H1 (cell line): Measurements from ENCODE around the gene NUDT2. TPM values are rescaled to one million over a fixed set of nuclear protein-coding genes. Genes with fewer than 3 reads are reported as not detected.

ENCODE experiments used
- CTCF ChIA-PET: fragments of 300-600 bp; sonication (Branson Sonifier 250); formaldehyde crosslinking; loops from one replicate; lab custom pipeline; 2021; ENCODE audit not compliant: partially characterized antibody; lab: Charles Lee
- POLR2A ChIA-PET: fragments of 300-600 bp; sonication (Branson Sonifier 250); formaldehyde crosslinking; loops from one replicate; lab custom pipeline; 2021; ENCODE audit warnings: inconsistent platforms; ENCODE audit not compliant: partially characterized antibody; lab: Charles Lee
- DNase-seq, 2 experiments: peaks; one replicate each; pipeline versions ENCODE4 v3.0.0 to v3.0.0-alpha.2; 2010 to 2022; ENCODE audit warnings: low spot score in 2 of 2, low read depth in 1 of 2, mixed read lengths in 1 of 2
- FAIRE-seq: peaks from 2 replicates; lab custom pipeline; 2011; peaks lifted over from hg19 to GRCh38; lab: Jason Lieb, UNC
- H2AFZ ChIP-seq: 2 replicates; pipeline ENCODE4 v1.8.1; 2012; ENCODE audit warnings: low read length, inconsistent platforms
- H2AK5ac ChIP-seq: 2 replicates; pipeline ENCODE4 v1.6.1; 2013; ENCODE audit warnings: low read depth, low read length
- H2BK120ac ChIP-seq: replicated peaks from 2 replicates; pipeline ENCODE3; 2013; ENCODE audit warnings: low read depth, low read length, inconsistent platforms
- H2BK12ac ChIP-seq: 2 replicates; pipeline ENCODE4 v1.6.1; 2013; ENCODE audit warnings: low read depth, low read length
- H2BK15ac ChIP-seq: 2 replicates; pipeline ENCODE4 v1.6.1; 2013; ENCODE audit warnings: low read length
- H2BK20ac ChIP-seq: 2 replicates; pipeline ENCODE4 v1.6.1; 2013; ENCODE audit warnings: low read length
- H2BK5ac ChIP-seq: 2 replicates; pipeline ENCODE4 v1.6.1; 2013; ENCODE audit warnings: low read depth, low read length
- H3K14ac ChIP-seq: 2 replicates; pipeline ENCODE4 v1.6.1; 2013; ENCODE audit warnings: inconsistent platforms; ENCODE audit not compliant: insufficient read length
- H3K18ac ChIP-seq: 2 replicates; pipeline ENCODE4 v1.6.1; 2013; ENCODE audit warnings: low read length; ENCODE audit errors: extremely low read depth
- H3K23ac ChIP-seq: 2 replicates; pipeline ENCODE4 v1.6.1; 2013; ENCODE audit warnings: inconsistent platforms; ENCODE audit not compliant: insufficient read length
- H3K23me2 ChIP-seq: 2 replicates; pipeline ENCODE4 v1.6.1; 2013; ENCODE audit warnings: low read depth, low read length
- H3K27ac ChIP-seq: 2 replicates; pipeline ENCODE4 v1.6.1; 2011; ENCODE audit warnings: low read depth, low read length, inconsistent platforms
- H3K27me3 ChIP-seq, 4 experiments: replicated peaks in 1 of 4; 1 replicate in 1 of 4; 2 replicates in 3 of 4; pipeline versions ENCODE4 v1.6.1 to v1.8.1; 2011 to 2013; ENCODE audit warnings: low read length in 3 of 4, mild to moderate bottlenecking in 3 of 4, inconsistent platforms in 2 of 4, mixed read lengths in 2 of 4, moderate library complexity in 1 of 4; ENCODE audit not compliant: control insufficient read depth in 3 of 4, insufficient read depth in 3 of 4; ENCODE audit errors: extremely low read depth in 1 of 4
- H3K36me3 ChIP-seq, 4 experiments: 2 replicates each; pipeline versions ENCODE4 v1.6.1 to v1.8.1; 2011 to 2013; ENCODE audit warnings: mild to moderate bottlenecking in 4 of 4, low read length in 3 of 4, moderate library complexity in 2 of 4, control low read depth in 1 of 4, inconsistent platforms in 1 of 4; ENCODE audit not compliant: insufficient read depth in 4 of 4, control insufficient read depth in 2 of 4
- H3K4ac ChIP-seq: replicated peaks from 2 replicates; pipeline ENCODE3; 2013; ENCODE audit warnings: low read length, low read depth, mixed read lengths, inconsistent platforms; ENCODE audit not compliant: insufficient read length
- H3K4me1 ChIP-seq, 4 experiments: replicated peaks in 1 of 4; 1 replicate in 1 of 4; 2 replicates in 3 of 4; pipeline versions ENCODE4 v1.6.1 to v1.8.1; 2011 to 2013; ENCODE audit warnings: low read length in 3 of 4, inconsistent platforms in 2 of 4, mixed read lengths in 1 of 4; ENCODE audit not compliant: insufficient read depth in 4 of 4, control insufficient read depth in 3 of 4
- H3K4me2 ChIP-seq, 2 experiments: 2 replicates each; pipeline versions ENCODE4 v1.6.1 to v1.8.1; 2011 to 2013; ENCODE audit warnings: low read depth in 2 of 2, low read length in 2 of 2, control low read depth in 1 of 2, inconsistent platforms in 1 of 2, mild to moderate bottlenecking in 1 of 2; ENCODE audit not compliant: insufficient read depth in 1 of 2
- H3K4me3 ChIP-seq, 4 experiments: fragments of 200-600, 300-600 bp in 1 of 4; sonication (generic), shearing (Covaris generic), sonication (Bioruptor Twin) in 1 of 4; 2 replicates each; pipeline versions ENCODE4 v1.5.1 to v1.8.1; 2011 to 2016; ENCODE audit warnings: low read length in 4 of 4, low read depth in 3 of 4, control low read depth in 2 of 4, inconsistent platforms in 2 of 4, mild to moderate bottlenecking in 2 of 4, mixed read lengths in 1 of 4, moderate library complexity in 1 of 4; ENCODE audit not compliant: insufficient read depth in 2 of 4; ENCODE audit errors: extremely low read depth in 1 of 4
- H3K56ac ChIP-seq: replicated peaks from 2 replicates; pipeline ENCODE3; 2013; ENCODE audit warnings: low read depth, mild to moderate bottlenecking, mixed read lengths, low read length, inconsistent platforms; ENCODE audit not compliant: insufficient read length
- H3K79me1 ChIP-seq: 2 replicates; pipeline ENCODE4 v1.6.1; 2013; ENCODE audit warnings: low read depth, low read length, control low read depth
- H3K79me2 ChIP-seq, 2 experiments: 2 replicates each; pipeline versions ENCODE4 v1.6.1 to v1.8.1; 2012 to 2013; ENCODE audit warnings: low read length in 2 of 2, mild to moderate bottlenecking in 2 of 2, inconsistent platforms in 1 of 2; ENCODE audit not compliant: insufficient read depth in 2 of 2, control insufficient read depth in 1 of 2
- H3K9ac ChIP-seq, 4 experiments: replicated peaks in 1 of 4; 1 replicate in 1 of 4; 2 replicates in 3 of 4; pipeline versions ENCODE4 v1.6.1 to v1.8.1; 2011 to 2013; ENCODE audit warnings: low read depth in 3 of 4, low read length in 3 of 4, control low read depth in 2 of 4, mild to moderate bottlenecking in 2 of 4, moderate library complexity in 2 of 4, inconsistent platforms in 1 of 4; ENCODE audit errors: extremely low read depth in 1 of 4
- H3K9me3 ChIP-seq, 2 experiments: 2 replicates each; pipeline versions ENCODE4 v1.6.1 to v1.8.1; 2012 to 2013; ENCODE audit warnings: mild to moderate bottlenecking in 2 of 2, moderate library complexity in 2 of 2, control low read depth in 1 of 2, inconsistent platforms in 1 of 2, low read depth in 1 of 2, low read length in 1 of 2, mixed read lengths in 1 of 2; ENCODE audit not compliant: insufficient read depth in 2 of 2
- H4K20me1 ChIP-seq, 2 experiments: replicated peaks in 1 of 2; 2 replicates each; pipeline versions ENCODE3 to v1.8.1; 2011 to 2013; ENCODE audit warnings: inconsistent platforms in 2 of 2, low read length in 2 of 2, mild to moderate bottlenecking in 1 of 2; ENCODE audit not compliant: insufficient read depth in 2 of 2, control insufficient read depth in 1 of 2
- H4K5ac ChIP-seq: 2 replicates; pipeline ENCODE4 v1.6.1; 2013; ENCODE audit warnings: low read length, low read depth, mixed read lengths, inconsistent platforms; ENCODE audit not compliant: insufficient read length
- H4K8ac ChIP-seq: 2 replicates; pipeline ENCODE4 v1.8.0; 2013; ENCODE audit warnings: mild to moderate bottlenecking, moderate library complexity, low read length, inconsistent platforms; ENCODE audit not compliant: insufficient read depth; ENCODE audit errors: extremely low read depth
- H4K91ac ChIP-seq: replicated peaks from 2 replicates; pipeline ENCODE3; 2013; ENCODE audit warnings: low read length, mixed read lengths, inconsistent platforms; ENCODE audit not compliant: insufficient read length
- CHD2 ChIP-seq: IDR thresholded peaks from 2 replicates; pipeline ENCODE4 v1.6.1; 2012; ENCODE audit warnings: low read length, improper control_type of control experiment
- RAD21 ChIP-seq, 2 experiments: IDR thresholded peaks in 1 of 2; conservative IDR thresholded peaks in 1 of 2; 2 replicates each; pipeline ENCODE4 v1.6.1; 2011; ENCODE audit warnings: low read depth in 2 of 2, low read length in 2 of 2, improper control_type of control experiment in 1 of 2, inconsistent platforms in 1 of 2, mild to moderate bottlenecking in 1 of 2, moderate library complexity in 1 of 2
- WGBS, 2 experiments: shearing (Covaris generic) in 1 of 2; methylation state at CpG; one replicate each; pipeline versions ENCODE4 v1.1.6 to v1.1.7; 2013 to 2015; ENCODE audit warnings: low lambda C conversion rate in 2 of 2, mixed read lengths in 2 of 2, inconsistent platforms in 1 of 2, low coverage in 1 of 2, missing lambda C conversion rate in 1 of 2; ENCODE audit not compliant: insufficient replicate concordance in 2 of 2, insufficient coverage in 1 of 2, insufficient read length in 1 of 2; ENCODE audit errors: extremely low coverage in 1 of 2, missing lambda C conversion rate in 1 of 2; 5-methylcytosine and 5-hydroxymethylcytosine counted together
- polyA plus RNA-seq, 7 experiments: library from polyadenylated mRNA; depleted of rRNA in 3 of 7; stranded (reverse) in 5 of 7; unstranded in 2 of 7; fragments of >200 nt in 5 of 7; fragments of 200-250 nt in 2 of 7; gene quantifications; 1 replicate in 5 of 7; 2 replicates in 1 of 7; 4 replicates in 1 of 7; pipeline versions ENCODE4 v1.2.1 to v1.2.3, GENCODE V29; 2011 to 2013; ENCODE audit warnings: missing spikeins in 2 of 7, mixed read lengths in 2 of 7
- total RNA-seq: library from RNA; stranded (reverse); fragmentation: NEBNext Ultra II Directional; extraction: Animal tissue kit (Norgen Biotek cat#: 25700); gene quantifications from 2 replicates; pipeline ENCODE4 v1.2.1, GENCODE V29; 2021
- TF ChIP-seq, protein P1 (sequence below), 3 experiments: IDR thresholded peaks; 1 replicate in 2 of 3; 2 replicates in 1 of 3; pipeline versions ENCODE4 v1.5.1 to v1.6.1; 2011; ENCODE audit warnings: low read length in 3 of 3, mild to moderate bottlenecking in 3 of 3, inconsistent platforms in 2 of 3, low read depth in 1 of 3, moderate library complexity in 1 of 3; ENCODE audit not compliant: insufficient read depth in 1 of 3; ENCODE audit errors: control extremely low read depth in 1 of 3

NUDT2 gene
- total and polyA plus RNA-seq, 2 of the 8 experiments (the other 6 are each of a cell fraction or from before 2014, with no cell fraction given): 16.7 to 23.7 TPM

DNA sequence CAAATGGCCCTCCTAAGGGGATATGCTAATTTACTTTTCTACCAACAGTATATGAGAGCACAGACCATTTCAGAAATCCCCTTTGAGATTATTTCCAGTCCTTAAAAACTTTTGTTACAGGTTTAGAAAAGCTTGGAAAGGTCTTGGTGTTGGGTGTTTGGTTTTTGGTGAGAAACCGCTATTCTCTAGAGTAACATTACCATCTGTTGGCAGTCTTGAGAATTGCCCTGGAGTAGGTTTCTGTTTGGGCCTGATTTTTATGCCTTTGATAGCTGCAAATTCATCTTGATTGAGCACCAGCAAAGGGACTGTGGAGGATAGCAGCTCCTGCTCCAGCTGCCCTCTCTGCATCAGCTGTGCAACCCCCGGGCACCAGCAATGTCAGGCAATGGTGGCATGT lies 8.0 kb downstream of the NUDT2 start:
- H2BK120ac ChIP-seq: no peak overlapping the region
- H3K27me3 ChIP-seq: no peaks in the 10 kb centered on the region
- H2BK5ac ChIP-seq: no peak overlapping the region
- H4K20me1 ChIP-seq: peaks cover 0 to 2% of the 10 kb centered on the region in 2 experiments
- no peak for FAIRE-seq
- CTCF ChIA-PET: interaction anchor here (0.7 to 16.6 kb wide), 8 partner anchors 9 to 266 kb away, joined by 3 to 350 read pairs (median 6); partner anchors contain the start of gene MYORG
- no peak overlapping the region for H3K4me3 ChIP-seq
- H3K14ac ChIP-seq: no peak overlapping the region
- H3K9me3 ChIP-seq: no peaks in the 10 kb centered on the region
- POLR2A ChIA-PET: no interaction called here
- no peak overlapping the region for H2BK12ac ChIP-seq
- no peak overlapping the region for H3K4me2 ChIP-seq
- H3K9ac ChIP-seq: no peak overlapping the region
- no peak overlapping the region for H2BK20ac ChIP-seq
- H3K27ac ChIP-seq: no peak overlapping the region
- H3K4me1 ChIP-seq: peaks cover 2 to 9% (median 8%) of the 10 kb centered on the region in 4 experiments; a peak in 5 of 7 replicates
- no peak overlapping the region for H2AFZ ChIP-seq
- DNase-seq: no peak
- WGBS, 2 experiments: 94% methylated on average over 2 of the region's 2 CpGs; no CpG with 5 or more reads in 1 of the 2 experiments
- no peak overlapping the region for H2BK15ac ChIP-seq
- H3K36me3 ChIP-seq: peaks cover 0 to 11% (median 4%) of the 10 kb centered on the region in 4 experiments; a peak in 3 of 8 replicates
- H3K79me2 ChIP-seq: no peaks in the 10 kb centered on the region
- H4K91ac ChIP-seq: no peak overlapping the region
- no peak overlapping the region for H4K5ac ChIP-seq
- no peak overlapping the region for H3K23ac ChIP-seq
- no peaks in the 10 kb centered on the region for H3K23me2 ChIP-seq
- no peaks in the 10 kb centered on the region; the same call in 1 of the 2 replicates for H3K79me1 ChIP-seq
- no peak overlapping the region for H3K18ac ChIP-seq
- H2AK5ac ChIP-seq: no peak overlapping the region
- no peak overlapping the region for H3K56ac ChIP-seq
- no peak overlapping the region for H3K4ac ChIP-seq
- TF ChIP-seq RAD21 (IDR thresholded peaks at IDR 0.05 in 1 of 2, conservative IDR thresholded peaks at IDR 0.05 in 1 of 2; ENCODE audit: low read depth in 2 of 2, low read length in 2 of 2): peak; percentile 41 to 55
- TF ChIP-seq, protein P1, sequence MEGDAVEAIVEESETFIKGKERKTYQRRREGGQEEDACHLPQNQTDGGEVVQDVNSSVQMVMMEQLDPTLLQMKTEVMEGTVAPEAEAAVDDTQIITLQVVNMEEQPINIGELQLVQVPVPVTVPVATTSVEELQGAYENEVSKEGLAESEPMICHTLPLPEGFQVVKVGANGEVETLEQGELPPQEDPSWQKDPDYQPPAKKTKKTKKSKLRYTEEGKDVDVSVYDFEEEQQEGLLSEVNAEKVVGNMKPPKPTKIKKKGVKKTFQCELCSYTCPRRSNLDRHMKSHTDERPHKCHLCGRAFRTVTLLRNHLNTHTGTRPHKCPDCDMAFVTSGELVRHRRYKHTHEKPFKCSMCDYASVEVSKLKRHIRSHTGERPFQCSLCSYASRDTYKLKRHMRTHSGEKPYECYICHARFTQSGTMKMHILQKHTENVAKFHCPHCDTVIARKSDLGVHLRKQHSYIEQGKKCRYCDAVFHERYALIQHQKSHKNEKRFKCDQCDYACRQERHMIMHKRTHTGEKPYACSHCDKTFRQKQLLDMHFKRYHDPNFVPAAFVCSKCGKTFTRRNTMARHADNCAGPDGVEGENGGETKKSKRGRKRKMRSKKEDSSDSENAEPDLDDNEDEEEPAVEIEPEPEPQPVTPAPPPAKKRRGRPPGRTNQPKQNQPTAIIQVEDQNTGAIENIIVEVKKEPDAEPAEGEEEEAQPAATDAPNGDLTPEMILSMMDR (IDR thresholded peaks at IDR 0.05; ENCODE audit: control extremely low read depth in 1 of 3, insufficient read depth in 1 of 3, low read depth in 1 of 3, low read length in 3 of 3): peak in 2 of 3 experiments; percentile 30 to 32; a peak in 2 of 4 replicates
- no peak for TF ChIP-seq CHD2
- no peak overlapping the region for H4K8ac ChIP-seq
